GM21717 (cell line): ENCODE data around the gene FRMPD2.
"Not testable (repeated sequence)": the region's sequence is repeated elsewhere in the genome, so short reads cannot be mapped to it uniquely, and the experiment has no call there.

Experiments
- ATAC-seq: cut with Tn5 transposase; IDR thresholded peaks from one replicate; pipeline ENCODE4 v1.9.1; 2021; ENCODE audit warnings: mild to moderate bottlenecking, moderate library complexity; ENCODE audit not compliant: unreplicated experiment

FRMPD2 gene

DNA sequence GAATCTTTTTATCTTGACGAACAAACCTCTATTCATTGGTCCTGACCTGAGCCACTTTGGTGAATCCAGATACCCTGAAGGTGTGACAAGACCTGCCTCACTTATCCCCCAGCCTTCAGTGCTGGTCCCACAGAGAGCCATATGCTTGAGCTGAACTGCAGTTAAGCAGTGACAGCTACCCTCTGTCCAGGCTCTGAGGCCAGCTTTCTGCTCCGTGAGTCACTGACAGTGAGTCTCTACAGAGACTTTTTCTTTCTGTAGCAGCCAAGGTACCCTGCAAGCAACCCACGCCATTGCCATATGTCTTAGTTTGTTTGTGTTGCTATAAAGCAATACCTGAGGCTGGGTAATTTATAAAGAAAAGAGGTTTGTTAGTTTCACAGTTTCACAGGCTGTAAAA, 133.5 kb downstream of the FRMPD2 start:
- ATAC-seq, result not testable (repeated sequence)

DNA sequence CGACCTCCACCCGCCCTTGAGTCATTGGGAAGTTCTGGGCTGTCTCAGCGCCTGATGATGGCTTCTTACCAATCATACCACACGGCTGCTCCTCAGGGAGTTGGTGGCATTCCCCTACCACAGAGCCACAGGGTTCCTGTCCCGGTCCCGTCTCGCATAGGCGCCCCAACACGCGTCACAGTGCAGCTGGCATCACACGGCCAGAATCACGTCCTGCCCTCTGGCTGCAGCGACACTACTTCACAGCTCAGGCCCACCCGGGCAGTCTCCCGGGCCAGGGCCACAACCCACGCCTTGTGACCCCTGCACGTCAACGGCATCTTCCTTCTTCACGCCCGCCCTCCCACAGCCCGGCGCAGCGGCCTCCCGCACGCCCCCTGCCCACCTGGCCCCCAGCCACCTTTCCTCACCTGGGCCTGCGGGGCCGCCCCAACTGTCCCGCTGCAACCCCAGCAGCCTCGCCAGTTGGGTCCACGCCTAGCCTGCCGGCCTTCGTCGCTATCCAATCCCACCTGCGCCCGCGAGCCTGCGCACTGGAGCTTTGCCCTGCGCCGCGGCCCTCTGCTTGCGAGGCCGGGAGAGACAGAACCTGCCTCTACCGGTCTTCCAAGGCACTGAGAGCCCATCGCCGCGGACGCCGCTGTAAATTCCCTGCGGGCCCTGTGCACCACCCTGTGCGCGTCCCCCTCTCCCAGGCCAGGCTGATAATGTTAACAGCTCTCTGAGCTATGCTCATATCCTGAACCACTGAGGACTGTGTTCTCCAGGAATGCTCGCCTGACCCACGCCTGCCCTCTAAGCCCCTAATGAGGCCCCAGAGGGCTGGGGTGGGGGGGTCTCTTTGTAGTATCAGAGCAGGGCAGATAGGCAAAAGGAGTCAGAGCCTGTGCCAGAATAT, 134.3 kb downstream of the FRMPD2 start:
- peak; percentile 57 for ATAC-seq

DNA sequence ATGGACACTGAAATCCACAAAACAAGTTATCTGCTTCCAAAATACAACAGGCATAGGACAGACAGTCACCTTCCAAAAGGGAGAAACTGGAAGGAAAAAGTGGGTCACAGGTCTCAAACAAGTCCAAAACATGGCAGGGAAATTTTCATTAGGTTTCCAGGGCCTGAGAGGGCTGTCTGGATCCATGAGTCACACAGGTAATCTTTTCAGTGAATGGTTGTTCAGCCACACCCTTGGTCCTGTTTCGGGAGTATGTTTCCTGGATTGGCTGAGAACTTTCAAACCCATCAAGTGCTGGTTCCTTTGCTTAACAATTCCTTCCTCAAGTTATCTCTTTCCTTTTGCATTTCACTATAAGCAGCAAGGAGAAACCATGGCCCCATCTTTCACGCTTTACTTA, 145.5 kb downstream of the FRMPD2 start:
- ATAC-seq, result not testable (repeated sequence)

DNA sequence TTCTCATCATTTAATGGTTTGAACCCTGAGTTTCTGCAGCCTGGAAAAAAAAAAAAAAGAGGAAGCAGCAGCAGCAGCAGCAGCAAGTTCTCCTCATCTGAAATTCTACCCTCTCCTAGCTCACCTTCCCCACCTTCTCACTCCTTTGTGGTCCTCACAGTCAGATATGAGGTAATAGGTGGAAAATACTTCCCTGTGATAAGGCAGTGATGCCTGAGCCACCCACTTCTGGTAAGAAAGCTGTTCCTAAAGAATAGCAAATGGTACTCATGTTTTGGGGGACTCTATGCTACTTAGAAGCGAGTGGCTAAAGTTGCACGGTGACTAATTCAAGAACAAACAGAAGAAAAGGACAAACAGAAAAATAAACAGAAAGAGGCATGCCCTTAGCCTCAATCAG, 148.2 kb downstream of the FRMPD2 start:
- ATAC-seq, result not testable (repeated sequence)

DNA sequence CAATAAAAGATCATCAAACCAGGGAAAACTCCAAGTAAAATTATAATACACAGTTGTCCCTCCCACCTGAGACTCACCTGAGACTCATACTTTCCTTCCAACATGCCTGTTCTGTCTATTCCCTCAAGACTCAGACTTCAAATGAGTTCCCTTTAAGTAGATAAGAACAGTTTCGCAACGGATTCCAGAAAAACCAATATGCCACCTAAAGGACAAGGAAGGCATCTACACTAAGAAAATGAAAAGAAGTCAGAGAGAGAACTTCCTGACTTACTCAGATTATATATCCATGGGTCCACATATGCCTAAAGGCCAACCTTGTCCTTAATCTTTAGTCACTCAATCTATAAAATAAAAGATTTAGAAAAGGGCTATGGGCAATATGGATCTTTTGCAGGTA, 148.9 kb downstream of the FRMPD2 start:
- ATAC-seq, result not testable (repeated sequence)

DNA sequence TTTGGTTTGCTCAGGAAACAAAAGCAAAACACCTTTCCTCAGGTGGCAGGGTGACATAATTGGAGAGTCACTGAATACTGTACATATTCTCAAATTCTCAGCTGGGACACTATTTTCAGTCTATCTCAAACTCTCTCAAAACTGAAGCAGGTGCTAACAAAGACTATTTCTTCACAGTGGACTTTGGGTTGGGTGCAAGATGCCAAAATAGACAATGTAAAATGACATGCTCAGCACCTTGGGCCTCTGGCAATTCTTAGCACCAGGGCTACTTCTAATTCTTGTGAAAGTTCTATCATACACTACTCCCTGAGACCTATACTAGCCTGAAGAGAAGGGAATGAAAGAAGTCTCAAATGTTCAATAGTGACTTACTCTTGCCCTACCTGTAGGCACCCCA, 151.9 kb downstream of the FRMPD2 start:
- ATAC-seq, result not testable (repeated sequence)

DNA sequence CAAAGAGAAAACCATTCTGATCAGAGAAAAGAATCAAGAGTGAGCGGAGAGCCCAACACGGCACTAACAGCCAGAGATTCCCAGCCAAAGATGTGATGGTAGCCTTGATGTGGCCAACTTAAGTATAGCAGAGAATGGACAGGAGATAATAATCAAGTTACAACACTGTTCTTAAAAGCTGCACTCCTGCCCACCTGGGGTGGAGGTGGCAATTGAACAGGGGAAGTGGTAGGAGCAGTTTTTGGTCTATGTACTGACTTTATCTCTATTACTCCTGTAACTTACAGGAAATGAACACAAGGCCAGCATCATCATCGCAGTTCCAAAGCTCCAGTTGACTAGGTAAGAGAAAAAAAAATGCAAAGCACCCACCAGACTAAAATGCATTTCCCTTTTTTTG, 164.2 kb downstream of the FRMPD2 start:
- not testable (repeated sequence) for ATAC-seq
